T-cell (primary cell): ENCODE data around the gene BCOR. TPM values are rescaled to one million over a fixed set of nuclear protein-coding genes. Genes with fewer than 3 reads are reported as not detected.

Source experiments
- ATAC-seq, 4 experiments: fragments of 200-7000 bp in 3 of 4; fragments of 150-1000 bp in 1 of 4; cut with Tn5 transposase; replicated peaks in 1 of 4; 1 replicate in 3 of 4; 2 replicates in 1 of 4; pipeline ENCODE4 v1.10.0; 2021; ENCODE audit warnings: moderate library complexity in 3 of 4, mild to moderate bottlenecking in 2 of 4, moderate number of reproducible peaks in 1 of 4
- CTCF ChIA-PET, 2 donors: fragments of 300-600 bp; sonication (Branson Sonifier 250); formaldehyde crosslinking; loops; one replicate each; lab custom pipeline; 2022; ENCODE audit warnings: antibody characterized with exemption in 2 of 2; lab: Charles Lee
- POLR2A ChIA-PET, 2 donors: fragments of 300-600 bp; sonication (Branson Sonifier 250); formaldehyde crosslinking; loops; one replicate each; lab custom pipeline; 2022; ENCODE audit warnings: antibody characterized with exemption in 2 of 2; lab: Charles Lee
- DNase-seq, 35 experiments: peaks; one replicate each; pipeline versions ENCODE4 v3.0.0 to v3.0.0-alpha.2; 2013 to 2023
- H3K27ac ChIP-seq: one replicate; pipeline ENCODE4 v1.5.1; 2013; ENCODE audit warnings: low read length
- H3K27me3 ChIP-seq, 2 experiments: replicated peaks in 1 of 2; 1 replicate in 1 of 2; 2 replicates in 1 of 2; pipeline versions ENCODE4 v1.6.1 to v1.7.0; 2013; ENCODE audit warnings: low read length in 1 of 2, mixed read lengths in 1 of 2; ENCODE audit not compliant: control insufficient read depth in 2 of 2, insufficient read depth in 2 of 2; ENCODE audit errors: extremely low read depth in 1 of 2
- H3K36me3 ChIP-seq, 2 donors: 1 replicate in 1 of 2; 2 replicates in 1 of 2; pipeline versions ENCODE4 v1.6.1 to v1.7.0; 2013; ENCODE audit warnings: low read length in 1 of 2; ENCODE audit not compliant: control insufficient read depth in 2 of 2, insufficient read depth in 1 of 2; ENCODE audit errors: extremely low read depth in 1 of 2
- H3K4me1 ChIP-seq, 2 experiments: 1 replicate in 1 of 2; 2 replicates in 1 of 2; pipeline versions ENCODE4 v1.6.1 to v1.7.0; 2013; ENCODE audit warnings: low read length in 2 of 2, mixed read lengths in 1 of 2; ENCODE audit not compliant: insufficient read depth in 2 of 2, control insufficient read depth in 1 of 2; ENCODE audit errors: extremely low read depth in 1 of 2
- H3K4me3 ChIP-seq, 2 donors: 1 replicate in 1 of 2; 2 replicates in 1 of 2; pipeline versions ENCODE4 v1.5.1 to v1.7.0; 2013; ENCODE audit warnings: mild to moderate bottlenecking in 2 of 2, low read length in 1 of 2, moderate library complexity in 1 of 2; ENCODE audit not compliant: control insufficient read depth in 1 of 2; ENCODE audit errors: extremely low read depth in 1 of 2
- H3K9me3 ChIP-seq: 2 replicates; pipeline ENCODE4 v1.7.0; 2013
- H3K27ac Mint-ChIP-seq, 2 donors: one replicate each; pipeline ENCODE4 v1.8.0; 2020 to 2021; ENCODE audit warnings: mild to moderate bottlenecking in 2 of 2, mixed read lengths in 2 of 2
- H3K27me3 Mint-ChIP-seq, 2 donors: one replicate each; pipeline ENCODE4 v1.8.0; 2021 to 2022; ENCODE audit warnings: mixed read lengths in 2 of 2
- H3K36me3 Mint-ChIP-seq: one replicate; pipeline ENCODE4 v1.8.0; 2021; ENCODE audit warnings: mixed read lengths
- H3K4me1 Mint-ChIP-seq, 3 donors: one replicate each; pipeline ENCODE4 v1.8.0; 2020 to 2022; ENCODE audit warnings: mixed read lengths in 3 of 3, mild to moderate bottlenecking in 1 of 3
- H3K4me3 Mint-ChIP-seq, 3 donors: one replicate each; pipeline ENCODE4 v1.8.0; 2020 to 2022; ENCODE audit warnings: mild to moderate bottlenecking in 3 of 3, mixed read lengths in 3 of 3, moderate library complexity in 3 of 3
- H3K9me3 Mint-ChIP-seq, 3 donors: one replicate each; pipeline ENCODE4 v1.8.0; 2020 to 2022; ENCODE audit warnings: mixed read lengths in 3 of 3
- WGBS: methylation state at CpG from one replicate; pipeline ENCODE4 v1.1.5; 2013; ENCODE audit warnings: missing lambda C conversion rate; ENCODE audit not compliant: insufficient coverage; 5-methylcytosine and 5-hydroxymethylcytosine counted together
- total RNA-seq, 35 experiments: library from RNA in 6 of 35; stranded (reverse) in 6 of 35; fragments of 120-200 nt in 1 of 35; gene quantifications; one replicate each; pipeline versions ENCODE4 v1.2.1 to v1.2.4 and lab custom pipeline; 2013 to 2026

Gene BCOR
- total RNA-seq, 5 donors from 2014 or later (not counting 1 experiment from before 2014, with no cell fraction given) = 24.4 to 49.2 (median 42.2) TPM

DNA sequence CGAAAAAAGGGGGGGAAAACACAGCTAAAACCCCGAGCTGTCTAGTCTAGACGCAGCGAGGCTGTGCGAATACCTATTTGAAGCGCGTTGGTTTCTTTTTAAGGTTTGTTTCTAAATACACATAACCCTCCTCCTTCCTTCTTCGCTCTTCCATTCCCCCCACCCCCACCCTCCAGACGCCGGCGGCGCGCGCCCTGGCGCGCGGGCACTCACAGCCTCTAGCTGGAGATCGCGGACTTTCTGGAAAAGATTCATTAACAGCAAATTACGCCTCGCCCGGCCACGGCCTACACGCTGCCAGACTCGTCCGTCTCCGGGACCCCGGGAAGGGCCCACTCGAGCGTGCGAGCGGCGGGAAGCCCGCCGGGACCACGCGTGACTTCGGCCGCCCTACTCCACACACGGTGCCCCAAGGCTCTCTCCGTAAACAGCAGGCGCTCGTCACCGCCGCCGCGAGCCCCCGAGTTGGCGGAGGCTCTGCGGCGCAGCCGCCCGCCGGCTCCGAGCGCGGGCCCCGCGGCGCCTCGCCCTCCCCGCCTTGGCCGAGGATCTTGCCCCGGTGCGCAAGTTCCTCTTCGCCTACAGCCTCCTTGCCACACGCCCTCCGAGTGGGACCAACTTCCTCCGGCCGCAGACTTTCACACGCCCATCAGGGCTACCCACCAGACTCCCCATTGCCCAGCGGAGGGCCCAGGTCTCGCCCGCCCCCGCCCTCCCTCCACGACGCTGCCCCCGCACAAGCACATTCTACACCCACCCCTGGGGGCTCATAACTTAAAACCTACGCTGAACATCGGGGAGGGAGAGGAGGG lies 2.0 kb downstream of the BCOR start:
- ChIA-PET POLR2A (interaction anchor here (0.5 to 1.2 kb wide), 5 partner anchors 11 to 483 kb away, joined by 4 to 7 read pairs (median 4); no protein-coding TSS in a partner anchor), CTCF (interaction anchor here in 1 of 2 donors (0.6 kb wide), 1 partner anchor 53 kb away, joined by 6 read pairs; no protein-coding TSS in a partner anchor)
- Mint-ChIP-seq H3K9me3 (no peaks in the 10 kb centered on the region), H3K27me3 (peaks cover 0 to 20% of the 10 kb centered on the region in 2 donors), H3K4me1 (peaks cover 34 to 49% (median 37%) of the 10 kb centered on the region in 3 donors), H3K27ac (peak overlapping the region; percentile 83 to 86), H3K4me3 (peak overlapping the region; percentile 88 to 95 (median 88)), H3K36me3 (no peaks in the 10 kb centered on the region)
- Histone ChIP-seq H3K4me1 (peaks cover 6 to 49% of the 10 kb centered on the region in 2 experiments), H3K27ac (peak overlapping the region; percentile 61), H3K4me3 (peak overlapping the region; percentile 62 to 79), H3K36me3 (no peaks in the 10 kb centered on the region), H3K27me3 (no peaks in the 10 kb centered on the region), H3K9me3 (no peaks in the 10 kb centered on the region)
- ATAC-seq = peak in 1 of 4 experiments; percentile 15
- WGBS = 0% methylated on average over 31 of the region's 80 CpGs
- DNase-seq = peak in 8 of 35 experiments; percentile 15 to 63 (median 23)

DNA sequence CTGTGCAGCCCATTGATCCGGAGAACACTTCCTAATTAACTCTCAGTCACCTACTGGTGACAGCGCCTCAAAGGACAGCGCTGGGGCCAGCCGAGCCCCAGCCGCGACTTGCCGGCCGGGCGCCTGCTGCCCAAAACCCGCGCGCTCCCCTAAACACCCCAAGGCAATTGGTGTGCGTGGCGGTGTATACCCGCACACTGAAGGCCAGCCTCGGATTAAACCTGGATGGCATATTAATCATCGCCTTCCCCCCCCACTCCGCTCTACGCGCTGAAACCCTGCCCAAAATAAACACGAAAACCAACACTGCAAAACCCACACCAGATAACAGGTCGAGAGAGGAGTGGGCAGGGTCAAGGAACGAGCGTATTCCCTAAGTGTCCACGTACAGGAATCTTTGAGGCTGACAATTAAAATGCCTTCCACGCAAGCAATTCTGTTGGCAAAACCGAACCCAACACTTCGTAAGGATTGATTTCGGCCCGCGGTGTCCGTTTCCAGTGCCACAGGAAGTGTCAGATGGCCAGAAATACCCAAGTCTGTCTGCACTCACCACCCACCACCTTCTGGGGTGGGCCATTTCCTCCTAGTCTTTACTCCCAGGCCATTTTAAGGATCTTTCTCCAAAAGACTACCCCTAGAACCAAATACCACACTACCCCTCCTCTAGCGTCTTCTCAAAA lies 2.7 kb downstream of the BCOR start:
- no peaks in the 10 kb centered on the region for H3K9me3 ChIP-seq
- H3K36me3 ChIP-seq = no peaks in the 10 kb centered on the region
- DNase-seq (no peak), ATAC-seq (no peak)
- H3K27me3 ChIP-seq = no peaks in the 10 kb centered on the region
- no peak overlapping the region for H3K27ac ChIP-seq
- ChIA-PET CTCF (no interaction called here), POLR2A (interaction anchor here (0.6 kb wide), 3 partner anchors 10 to 482 kb away, joined by 4 to 7 read pairs (median 4); no protein-coding TSS in a partner anchor)
- peaks cover 6 to 53% of the 10 kb centered on the region in 2 experiments for H3K4me1 ChIP-seq
- Mint-ChIP-seq H3K27me3 (peaks cover 0 to 21% of the 10 kb centered on the region in 2 donors), H3K4me1 (peaks cover 36 to 46% (median 41%) of the 10 kb centered on the region in 3 donors), H3K36me3 (no peaks in the 10 kb centered on the region), H3K4me3 (peak overlapping the region; percentile 88 to 95 (median 88)), H3K9me3 (no peaks in the 10 kb centered on the region), H3K27ac (peak overlapping the region; percentile 82 to 83)
- peak overlapping the region; percentile 62 to 79 for H3K4me3 ChIP-seq
- WGBS = 3% methylated on average over 7 of the region's 33 CpGs

DNA sequence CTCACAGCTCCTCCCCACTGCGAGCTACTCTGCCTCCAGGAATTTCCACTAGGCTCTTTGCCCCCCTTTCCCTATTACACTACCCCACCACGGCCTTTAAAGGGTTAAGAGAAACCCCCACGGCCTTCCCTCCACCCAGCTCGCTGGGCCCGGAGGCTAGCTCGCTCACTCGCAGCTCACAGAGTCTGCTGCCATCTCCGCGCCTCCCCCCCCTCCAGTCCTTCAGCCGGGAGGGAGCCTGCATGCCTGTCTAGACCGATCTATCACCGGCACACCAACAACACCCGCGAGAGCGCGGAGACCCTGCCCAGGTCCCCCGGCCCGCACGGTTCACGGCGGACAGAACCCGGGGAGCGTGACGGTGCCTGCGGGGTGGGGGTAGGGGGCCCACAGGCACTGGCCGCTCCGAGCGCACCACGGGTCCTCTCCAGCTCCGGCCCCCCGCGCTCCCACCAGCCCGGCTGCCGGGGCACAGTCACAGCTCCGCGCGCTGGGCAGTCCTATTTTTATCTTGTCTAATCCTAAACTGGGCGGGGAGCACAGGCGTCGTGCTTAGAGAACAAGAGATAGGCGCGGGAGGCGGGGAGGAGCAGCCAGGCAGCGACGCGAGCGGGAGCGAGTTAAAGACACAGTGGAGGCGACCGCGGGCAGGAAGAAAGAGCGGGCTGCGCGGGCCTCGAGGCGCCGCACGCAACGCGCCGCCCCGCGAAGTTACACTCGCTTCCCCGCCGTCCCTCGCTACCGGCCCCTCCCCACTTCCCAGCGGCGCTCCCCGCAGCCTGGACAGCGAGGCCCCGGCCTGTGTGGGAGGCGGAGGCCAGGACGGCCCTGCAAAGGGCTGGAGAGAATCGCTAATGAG lies 3.5 kb downstream of the BCOR start:
- ATAC-seq (no peak), DNase-seq (peak in 7 of 35 experiments; percentile 24 to 56 (median 33))
- H3K36me3 ChIP-seq = no peaks in the 10 kb centered on the region
- Mint-ChIP-seq H3K27me3 (peaks cover 0 to 21% of the 10 kb centered on the region in 2 donors), H3K36me3 (no peaks in the 10 kb centered on the region), H3K4me1 (peaks cover 34 to 44% (median 40%) of the 10 kb centered on the region in 3 donors), H3K4me3 (peak overlapping the region; percentile 88 to 95 (median 88)), H3K27ac (peak overlapping the region in 1 of 2 donors; percentile 52), H3K9me3 (no peaks in the 10 kb centered on the region)
- ChIA-PET POLR2A (interaction anchor here in 1 of 2 donors (0.5 kb wide), 1 partner anchor 82 kb away, joined by 3 read pairs; no protein-coding TSS in a partner anchor), CTCF (interaction anchor here in 1 of 2 donors (0.6 kb wide), 1 partner anchor 24 kb away, joined by 3 read pairs; no protein-coding TSS in a partner anchor)
- H3K4me1 ChIP-seq = peaks cover 2 to 53% of the 10 kb centered on the region in 2 experiments
- H3K9me3 ChIP-seq = no peaks in the 10 kb centered on the region
- H3K27me3 ChIP-seq = no peaks in the 10 kb centered on the region
- no peak overlapping the region for H3K27ac ChIP-seq
- H3K4me3 ChIP-seq = peak overlapping the region; percentile 62 to 79
- WGBS = 2% methylated on average over 28 of the region's 76 CpGs

DNA sequence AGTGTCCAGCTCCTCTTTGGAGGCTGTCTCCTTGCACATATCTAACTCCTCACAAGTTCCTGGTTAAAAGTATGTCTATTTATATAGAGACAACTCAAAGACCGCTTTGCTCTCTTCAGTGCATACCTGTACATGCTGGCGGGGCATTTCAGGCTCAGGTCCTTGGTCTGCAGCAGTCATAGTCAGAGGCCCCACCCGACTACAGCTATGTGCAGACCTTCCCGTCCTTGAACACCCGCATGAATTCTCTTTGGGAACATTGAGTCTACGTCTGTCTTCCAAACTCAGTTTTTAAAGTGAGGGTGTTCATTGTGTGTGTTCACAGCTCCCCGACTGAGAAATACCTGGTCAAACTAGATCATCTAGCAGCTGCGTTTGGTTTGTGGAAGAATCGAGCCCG lies 4.2 kb downstream of the BCOR start:
- POLR2A ChIA-PET = no interaction called here
- Mint-ChIP-seq H3K36me3 (no peaks in the 10 kb centered on the region), H3K27me3 (peaks cover 0 to 21% of the 10 kb centered on the region in 2 donors), H3K4me1 (peaks cover 41 to 51% (median 44%) of the 10 kb centered on the region in 3 donors), H3K9me3 (no peaks in the 10 kb centered on the region), H3K4me3 (peak overlapping the region; percentile 88 to 95 (median 88)), H3K27ac (peak overlapping the region in 1 of 2 donors; percentile 16)
- Histone ChIP-seq H3K9me3 (no peaks in the 10 kb centered on the region), H3K4me3 (peak overlapping the region; percentile 62 to 79), H3K36me3 (no peaks in the 10 kb centered on the region), H3K27ac (no peak overlapping the region), H3K4me1 (peaks cover 6 to 54% of the 10 kb centered on the region in 2 experiments), H3K27me3 (no peaks in the 10 kb centered on the region)
- 100% methylated on average over 3 of the region's 10 CpGs for WGBS
- CTCF ChIA-PET = interaction anchor here in 1 of 2 donors (0.6 kb wide), 1 partner anchor 23 kb away, joined by 3 read pairs; no protein-coding TSS in a partner anchor
- DNase-seq (no peak), ATAC-seq (no peak)

DNA sequence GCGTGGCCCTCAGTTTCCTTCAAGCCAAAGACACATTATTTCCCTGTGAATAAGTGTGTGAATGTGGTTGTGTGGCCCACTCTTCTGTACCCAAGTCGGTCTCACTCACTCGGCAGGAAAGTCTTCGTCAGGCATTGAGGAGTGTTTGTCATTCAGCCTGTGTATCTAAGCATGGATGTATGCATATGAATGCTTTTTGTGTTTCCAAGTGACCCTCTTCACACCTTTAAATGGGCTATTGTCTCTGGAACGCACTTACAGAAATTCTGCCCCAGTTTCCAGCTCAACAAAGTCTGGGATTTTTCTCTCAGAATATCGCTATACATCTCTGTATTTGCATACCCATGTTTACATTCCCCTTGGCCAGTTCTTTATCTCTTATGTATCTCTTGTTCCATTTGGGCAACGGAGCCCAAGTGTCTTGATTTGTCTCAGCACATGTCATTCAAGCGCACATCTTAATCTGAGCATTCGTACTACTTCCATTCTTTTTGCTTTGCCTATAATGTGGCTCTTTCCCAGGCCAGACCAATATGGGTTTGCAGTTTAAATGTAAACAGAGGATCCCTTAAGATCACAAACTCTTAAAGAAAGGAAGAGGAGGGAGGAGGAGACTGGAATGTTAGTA lies 4.8 kb downstream of the BCOR start:
- Histone ChIP-seq H3K4me3 (no peak overlapping the region), H3K27ac (no peak overlapping the region), H3K27me3 (no peaks in the 10 kb centered on the region), H3K36me3 (no peaks in the 10 kb centered on the region), H3K4me1 (peaks cover 6 to 58% of the 10 kb centered on the region in 2 experiments), H3K9me3 (no peaks in the 10 kb centered on the region)
- Mint-ChIP-seq H3K9me3 (no peaks in the 10 kb centered on the region), H3K36me3 (no peaks in the 10 kb centered on the region), H3K27me3 (peaks cover 0 to 21% of the 10 kb centered on the region in 2 donors), H3K4me3 (peak overlapping the region in 2 of 3 donors; percentile 88 to 95), H3K4me1 (peaks cover 47 to 57% (median 51%) of the 10 kb centered on the region in 3 donors), H3K27ac (no peak overlapping the region)
- ChIA-PET POLR2A (no interaction called here), CTCF (interaction anchor here in 1 of 2 donors (1.0 kb wide), 1 partner anchor 361 kb away, joined by 3 read pairs; no protein-coding TSS in a partner anchor)
- DNase-seq = no peak
- no peak for ATAC-seq
- WGBS = 94% methylated on average over 4 of the region's 9 CpGs
